Mesenteric fat pad (tissue), 1 donor: ENCODE data around the gene DEFB129. TPM values are rescaled to one million over a fixed set of nuclear protein-coding genes. Genes with fewer than 3 reads are reported as not detected.
"Not testable (repeated sequence)": the region's sequence is repeated elsewhere in the genome, so short reads cannot be mapped to it uniquely, and the experiment has no call there.

Experiments used
- DNase-seq: peaks from one replicate; pipeline ENCODE4 v3.0.0-alpha.2; 2020; ENCODE audit warnings: low spot score
- long read RNA-seq: library from polyadenylated mRNA; unstranded; transcript quantifications from one replicate; pipeline ENCODE4 v2.0.0, GENCODE V29; 2020
- total RNA-seq: library from RNA; stranded (reverse); fragmentation: NEBNext Ultra II Directional; extraction: Animal tissue kit (Norgen Biotek cat#: 25700); gene quantifications from one replicate; pipeline ENCODE4 v1.2.1, GENCODE V29; 2021
- donor health status: DM: yes; HTN: yes; CAD: no.

Gene DEFB129
- total RNA-seq = not detected
- long read RNA-seq = 0 reads

GRCh38 chr20:226958-227357, at the start of gene DEFB129:
Gene DEFB129, plus strand, starts transcription at chr20:227258. Its CDS starts 31 bp downstream, at chr20:227289.
- DNase-seq = no peak

GRCh38 chr20:184288-184687, 42.8 kb upstream of the DEFB129 start:
- DNase-seq = no peak

- no peak for DNase-seq
Observed at GRCh38 chr20:187733-188132, 39.3 kb upstream of the DEFB129 start.

- no peak for DNase-seq
Observed at GRCh38 chr20:189611-190010, 37.4 kb upstream of the DEFB129 start, which contains the start of gene DEFB128. Gene DEFB128, minus strand, starts transcription at chr20:189711. Its CDS starts 88 bp downstream, at chr20:189623.

- no peak for DNase-seq
Observed at GRCh38 chr20:198225-198624, 28.8 kb upstream of the DEFB129 start.

GRCh38 chr20:199996-200395, 27.1 kb upstream of the DEFB129 start:
- DNase-seq = no peak

GRCh38 chr20:203630-204029, 23.4 kb upstream of the DEFB129 start:
- not testable (repeated sequence) for DNase-seq

GRCh38 chr20:208942-209566, 18.0 kb upstream of the DEFB129 start:
- no peak for DNase-seq

- no peak for DNase-seq
Observed at GRCh38 chr20:210809-211502, 16.1 kb upstream of the DEFB129 start.

- no peak for DNase-seq
Observed at GRCh38 chr20:214383-214782, 12.7 kb upstream of the DEFB129 start.

GRCh38 chr20:215796-216195, 11.3 kb upstream of the DEFB129 start:
- no peak for DNase-seq

- no peak for DNase-seq
Observed at GRCh38 chr20:217266-217665, 9.8 kb upstream of the DEFB129 start.

- DNase-seq = no peak
Observed at GRCh38 chr20:219290-220115, 7.6 kb upstream of the DEFB129 start.

- DNase-seq = no peak
Observed at GRCh38 chr20:221258-221830, 5.7 kb upstream of the DEFB129 start.

GRCh38 chr20:225879-226278, 1.2 kb upstream of the DEFB129 start:
- DNase-seq = not testable (repeated sequence)

- no peak for DNase-seq
Observed at GRCh38 chr20:227439-228105, 514 bp downstream of the DEFB129 start.

- DNase-seq = no peak
Observed at GRCh38 chr20:235891-236290, 8.8 kb downstream of the DEFB129 start.

GRCh38 chr20:237489-237888, 10.4 kb downstream of the DEFB129 start:
- DNase-seq = no peak

GRCh38 chr20:237929-238328, 10.9 kb downstream of the DEFB129 start:
- no peak for DNase-seq

- no peak for DNase-seq
Observed at GRCh38 chr20:242905-243304, 15.8 kb downstream of the DEFB129 start.

- no peak for DNase-seq
Observed at GRCh38 chr20:251354-251753, 24.3 kb downstream of the DEFB129 start.
